ENCODE measurements around the gene ABCA3. TPM values are rescaled to one million over a fixed set of nuclear protein-coding genes. Genes with fewer than 3 reads are reported as not detected.

Gene ABCA3
- total RNA-seq, 1 experiment from 2014 or later, result 7.6 TPM

GRCh38 chr16:2299915-2300192 lies 40.7 kb downstream of the ABCA3 start:
- CTCF ChIA-PET, result no interaction called here
- Mint-ChIP-seq H3K27ac (ENCODE audit: unreplicated experiment) (no peak overlapping the region), H3K4me1 (ENCODE audit: low read depth, unreplicated experiment) (no peaks in the 10 kb centered on the region), H3K36me3 (ENCODE audit: insufficient read depth, unreplicated experiment) (no peaks in the 10 kb centered on the region), H3K27me3 (ENCODE audit: unreplicated experiment) (no peaks in the 10 kb centered on the region), H3K4me3 (ENCODE audit: low read depth, unreplicated experiment) (no peak overlapping the region), H3K9me3 (ENCODE audit: low read depth, unreplicated experiment) (no peaks in the 10 kb centered on the region)
- BruUV-seq (replicated peaks), result no TSS peak
- intact Hi-C loops (cut with micrococcal nuclease; ENCODE audit: unreplicated experiment), result no loop called here
- no peak for TF ChIP-seq CTCF (IDR thresholded peaks at IDR 0.05; ENCODE audit: unreplicated experiment)
- no peak for DNase-seq

- no TSS peak for BruUV-seq (replicated peaks)
- no peaks in the 10 kb centered on the region for H3K4me1 Mint-ChIP-seq (ENCODE audit: low read depth, unreplicated experiment)
- CTCF ChIA-PET, result no interaction called here
Measured at GRCh38 chr16:2299121-2299914, 41.2 kb downstream of the ABCA3 start.

GRCh38 chr16:2298621-2299020 lies 41.9 kb downstream of the ABCA3 start:
- no peaks in the 10 kb centered on the region for H3K9me3 Mint-ChIP-seq (ENCODE audit: low read depth, unreplicated experiment)
- no peaks in the 10 kb centered on the region for H3K27me3 Mint-ChIP-seq (ENCODE audit: unreplicated experiment)
- TF ChIP-seq CTCF (IDR thresholded peaks at IDR 0.05; ENCODE audit: unreplicated experiment), result no peak
- intact Hi-C loops (cut with micrococcal nuclease; ENCODE audit: unreplicated experiment), result no loop called here
- no peaks in the 10 kb centered on the region for H3K36me3 Mint-ChIP-seq (ENCODE audit: insufficient read depth, unreplicated experiment)
- H3K4me3 Mint-ChIP-seq (ENCODE audit: low read depth, unreplicated experiment), result no peak overlapping the region
- H3K4me1 Mint-ChIP-seq (ENCODE audit: low read depth, unreplicated experiment), result no peaks in the 10 kb centered on the region
- BruUV-seq (replicated peaks), result no TSS peak
- no peak for DNase-seq
- H3K27ac Mint-ChIP-seq (ENCODE audit: unreplicated experiment), result no peak overlapping the region
- CTCF ChIA-PET, result no interaction called here

More at GRCh38 chr16:2299121-2299914, 41.2 kb downstream of the ABCA3 start:
- H3K4me3 Mint-ChIP-seq (ENCODE audit: low read depth, unreplicated experiment), result no peak overlapping the region
- no peaks in the 10 kb centered on the region for H3K9me3 Mint-ChIP-seq (ENCODE audit: low read depth, unreplicated experiment)
- intact Hi-C loops (cut with micrococcal nuclease; ENCODE audit: unreplicated experiment), result no loop called here
- H3K36me3 Mint-ChIP-seq (ENCODE audit: insufficient read depth, unreplicated experiment), result no peaks in the 10 kb centered on the region
- H3K27ac Mint-ChIP-seq (ENCODE audit: unreplicated experiment), result no peak overlapping the region
- no peak for TF ChIP-seq CTCF (IDR thresholded peaks at IDR 0.05; ENCODE audit: unreplicated experiment)
- no peak for DNase-seq
- no peaks in the 10 kb centered on the region for H3K27me3 Mint-ChIP-seq (ENCODE audit: unreplicated experiment)

- Mint-ChIP-seq H3K36me3 (ENCODE audit: insufficient read depth, unreplicated experiment) (no peaks in the 10 kb centered on the region), H3K4me1 (ENCODE audit: low read depth, unreplicated experiment) (no peaks in the 10 kb centered on the region), H3K27ac (ENCODE audit: unreplicated experiment) (no peak overlapping the region), H3K27me3 (ENCODE audit: unreplicated experiment) (no peaks in the 10 kb centered on the region), H3K9me3 (ENCODE audit: low read depth, unreplicated experiment) (no peaks in the 10 kb centered on the region), H3K4me3 (ENCODE audit: low read depth, unreplicated experiment) (no peak overlapping the region)
- TF ChIP-seq CTCF (IDR thresholded peaks at IDR 0.05; ENCODE audit: unreplicated experiment), result no peak
- DNase-seq, result no peak
- CTCF ChIA-PET, result no interaction called here
- intact Hi-C loops (cut with micrococcal nuclease; ENCODE audit: unreplicated experiment), result no loop called here
- BruUV-seq (replicated peaks), result no TSS peak
Measured at GRCh38 chr16:2297506-2297860, 43.0 kb downstream of the ABCA3 start.
